ENCODE data around the gene RAB6A.
"Not testable (repeated sequence)": the region's sequence is repeated elsewhere in the genome, so short reads cannot be mapped to it uniquely, and the experiment has no call there.

The RAB6A gene

GRCh38 chr11:73797457-73797856 lies 36.6 kb upstream of the RAB6A start:
- H3K4me3 ChIP-seq (ENCODE audit: low read depth, low read length), result no peak overlapping the region
- DNase-seq (ENCODE audit: low read depth), result no peak
- TF ChIP-seq, protein P1, sequence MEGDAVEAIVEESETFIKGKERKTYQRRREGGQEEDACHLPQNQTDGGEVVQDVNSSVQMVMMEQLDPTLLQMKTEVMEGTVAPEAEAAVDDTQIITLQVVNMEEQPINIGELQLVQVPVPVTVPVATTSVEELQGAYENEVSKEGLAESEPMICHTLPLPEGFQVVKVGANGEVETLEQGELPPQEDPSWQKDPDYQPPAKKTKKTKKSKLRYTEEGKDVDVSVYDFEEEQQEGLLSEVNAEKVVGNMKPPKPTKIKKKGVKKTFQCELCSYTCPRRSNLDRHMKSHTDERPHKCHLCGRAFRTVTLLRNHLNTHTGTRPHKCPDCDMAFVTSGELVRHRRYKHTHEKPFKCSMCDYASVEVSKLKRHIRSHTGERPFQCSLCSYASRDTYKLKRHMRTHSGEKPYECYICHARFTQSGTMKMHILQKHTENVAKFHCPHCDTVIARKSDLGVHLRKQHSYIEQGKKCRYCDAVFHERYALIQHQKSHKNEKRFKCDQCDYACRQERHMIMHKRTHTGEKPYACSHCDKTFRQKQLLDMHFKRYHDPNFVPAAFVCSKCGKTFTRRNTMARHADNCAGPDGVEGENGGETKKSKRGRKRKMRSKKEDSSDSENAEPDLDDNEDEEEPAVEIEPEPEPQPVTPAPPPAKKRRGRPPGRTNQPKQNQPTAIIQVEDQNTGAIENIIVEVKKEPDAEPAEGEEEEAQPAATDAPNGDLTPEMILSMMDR (IDR thresholded peaks at IDR 0.05; ENCODE audit: insufficient read depth, low read depth, low read length, missing control alignments), result no peak

DNA sequence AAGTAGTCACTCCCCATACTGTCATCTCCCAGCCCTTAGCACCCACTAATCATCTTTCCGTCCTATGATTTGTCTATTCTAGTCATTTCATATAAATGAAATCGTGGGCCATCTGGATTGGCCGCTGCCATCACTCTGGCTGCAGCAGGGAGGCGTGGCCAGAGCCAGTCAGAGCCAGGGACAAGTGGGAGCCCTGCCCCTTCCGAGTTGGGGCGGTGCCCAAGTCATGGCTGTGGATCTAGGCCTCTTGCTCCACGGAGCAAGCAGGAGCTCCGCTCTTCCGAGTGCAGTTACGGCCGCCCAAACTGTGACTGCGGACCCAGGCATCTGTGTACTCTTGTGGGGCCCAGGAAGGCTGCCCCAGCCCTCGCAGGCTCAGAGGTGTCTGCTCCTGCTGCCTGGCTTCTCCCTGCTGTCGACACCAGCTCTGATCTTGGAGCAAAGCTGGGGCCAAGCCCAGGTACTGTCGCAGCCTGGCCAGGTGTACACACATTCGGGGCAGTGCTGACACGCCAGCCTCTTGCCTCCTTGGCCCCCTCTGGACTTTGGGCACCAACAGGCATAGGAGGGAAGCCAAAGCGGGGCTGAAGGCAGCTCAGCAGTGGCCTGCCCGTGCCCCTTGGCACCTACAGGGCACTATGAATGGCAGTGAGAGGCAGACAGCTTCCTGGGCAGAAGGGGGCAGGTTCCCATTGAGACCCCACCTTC lies 35.2 kb upstream of the RAB6A start:
- TF ChIP-seq, protein P1 (IDR thresholded peaks at IDR 0.05; ENCODE audit: insufficient read depth, low read depth, low read length, missing control alignments), result no peak
- no peak for DNase-seq (ENCODE audit: low read depth)
- H3K4me3 ChIP-seq (ENCODE audit: low read depth, low read length), result no peak overlapping the region

GRCh38 chr11:73792584-73792983 lies 31.7 kb upstream of the RAB6A start:
- no peak for DNase-seq (ENCODE audit: low read depth)
- no peak overlapping the region for H3K4me3 ChIP-seq (ENCODE audit: low read depth, low read length)
- TF ChIP-seq, protein P1 (IDR thresholded peaks at IDR 0.05; ENCODE audit: insufficient read depth, low read depth, low read length, missing control alignments), result no peak

- no peak for DNase-seq (ENCODE audit: low read depth)
- TF ChIP-seq, protein P1 (IDR thresholded peaks at IDR 0.05; ENCODE audit: insufficient read depth, low read depth, low read length, missing control alignments), result no peak
- no peak overlapping the region for H3K4me3 ChIP-seq (ENCODE audit: low read depth, low read length)
These were observed 28.4 kb upstream of the RAB6A start for GRCh38 chr11:73789279-73789670.

- TF ChIP-seq, protein P1 (IDR thresholded peaks at IDR 0.05; ENCODE audit: insufficient read depth, low read depth, low read length, missing control alignments), result no peak
- peak within 1 kb of the TSS; percentile 59 for H3K4me3 ChIP-seq (ENCODE audit: low read depth, low read length)
- DNase-seq (ENCODE audit: low read depth), result peak; percentile 96
These were observed 27.0 kb upstream of the RAB6A start, which contains the start of gene MRPL48 for GRCh38 chr11:73787643-73788558. MRPL48 (plus strand) TSS chr11:73787874; CDS start chr11:73787972, 98 bp downstream.

DNA sequence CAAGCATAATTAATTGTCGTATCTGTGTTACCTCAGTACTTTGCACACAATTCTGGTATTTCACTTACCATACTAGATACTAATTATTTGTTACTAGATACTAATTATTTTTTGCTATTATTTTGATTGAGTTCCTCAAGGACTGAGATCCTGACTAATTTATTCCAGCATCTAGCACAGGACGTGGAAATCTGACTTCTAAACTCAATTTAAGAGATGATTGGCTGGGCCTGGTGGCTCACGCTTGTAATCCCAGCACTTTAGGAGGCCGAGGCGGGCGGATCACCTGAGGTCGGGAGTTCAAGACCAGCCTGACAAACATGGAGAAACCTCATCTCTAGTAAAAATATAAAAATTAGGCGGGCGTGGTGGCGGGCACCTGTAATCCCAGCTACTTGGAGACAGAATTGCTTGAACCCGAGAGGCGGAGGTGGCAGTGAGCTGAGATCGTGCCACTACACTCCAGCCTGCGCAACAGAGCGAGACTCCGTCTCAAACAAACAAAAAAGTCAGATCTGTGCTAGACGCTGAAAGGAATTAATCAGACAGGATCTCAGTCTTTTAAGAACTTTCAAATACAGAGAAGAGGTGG lies 26.3 kb upstream of the RAB6A start:
- H3K4me3 ChIP-seq (ENCODE audit: low read depth, low read length), result peak overlapping the region; percentile 59
- no peak for DNase-seq (ENCODE audit: low read depth)
- TF ChIP-seq, protein P1 (IDR thresholded peaks at IDR 0.05; ENCODE audit: insufficient read depth, low read depth, low read length, missing control alignments), result no peak

- DNase-seq (ENCODE audit: low read depth); H3K4me3 ChIP-seq (ENCODE audit: low read depth, low read length): not testable (repeated sequence)
These were observed 24.6 kb upstream of the RAB6A start for GRCh38 chr11:73785467-73785866.

All from GM12865 (cell line).